Kidney (tissue), 14 donors: ENCODE data around the gene PHACTR4. TPM values are rescaled to one million over a fixed set of nuclear protein-coding genes. Genes with fewer than 3 reads are reported as not detected.

ENCODE experiments used
- DNase-seq, 5 donors: peaks; one replicate each; pipeline ENCODE4 v3.0.0-alpha.2; 2013 to 2020
- FAIRE-seq: peaks from 2 replicates; lab custom pipeline; 2012; peaks lifted over from hg19 to GRCh38; lab: Jason Lieb, UNC
- H3K27ac ChIP-seq, 2 donors: one replicate each; pipeline ENCODE4 v1.7.0; 2013; ENCODE audit warnings: low read depth in 2 of 2, low read length in 2 of 2, inconsistent platforms in 1 of 2
- H3K27me3 ChIP-seq: one replicate; pipeline ENCODE4 v1.7.1; 2013; ENCODE audit warnings: low read length, inconsistent platforms; ENCODE audit not compliant: control insufficient read depth, insufficient read depth
- H3K36me3 ChIP-seq, 3 donors: one replicate each; pipeline versions ENCODE4 v1.7.0 to v1.7.1; 2013; ENCODE audit warnings: low read length in 3 of 3, control low read depth in 1 of 3, inconsistent platforms in 1 of 3; ENCODE audit not compliant: insufficient read depth in 3 of 3, control insufficient read depth in 2 of 3
- H3K4me1 ChIP-seq, 3 donors: one replicate each; pipeline versions ENCODE4 v1.7.0 to v1.7.1; 2013; ENCODE audit warnings: low read length in 3 of 3, inconsistent platforms in 1 of 3, low read depth in 1 of 3; ENCODE audit not compliant: control insufficient read depth in 2 of 3, insufficient read depth in 2 of 3
- H3K4me3 ChIP-seq, 3 donors: one replicate each; pipeline versions ENCODE4 v1.7.0 to v1.8.1; 2013; ENCODE audit warnings: low read length in 3 of 3, control low read depth in 1 of 3, inconsistent platforms in 1 of 3
- H3K9ac ChIP-seq, 3 donors: one replicate each; pipeline versions ENCODE4 v1.7.0 to v1.7.1; 2013; ENCODE audit warnings: low read length in 3 of 3, control low read depth in 1 of 3, inconsistent platforms in 1 of 3
- H3K9me3 ChIP-seq, 3 donors: one replicate each; pipeline versions ENCODE4 v1.7.0 to v1.7.1; 2013; ENCODE audit warnings: low read length in 3 of 3, control low read depth in 1 of 3, inconsistent platforms in 1 of 3; ENCODE audit not compliant: control insufficient read depth in 2 of 3, insufficient read depth in 1 of 3
- CTCF ChIP-seq: IDR thresholded peaks from 3 replicates; pipeline ENCODE4 v1.5.1; 2012; ENCODE audit warnings: mild to moderate bottlenecking, moderate library complexity, borderline replicate concordance; ENCODE audit not compliant: insufficient read depth; ENCODE audit errors: extremely low read depth
- intact Hi-C: fragments of 100-400 bp; cut with DNase I; formaldehyde crosslinking; loops from one replicate; pipeline ENCODE4 v1.11.1; 2022
- polyA plus RNA-seq: library from polyadenylated mRNA; stranded (reverse); fragments of 350-450 nt; fragmentation: Illumina TruSeq; extraction: RNeasy Lipid Tissue Mini Kit (QIAGEN cat#74804); gene quantifications from one replicate; pipeline ENCODE4 v1.2.3, GENCODE V29; 2014; ENCODE audit warnings: low read depth, low replicate concordance; ENCODE audit not compliant: insufficient read depth
- total RNA-seq: library from RNA; stranded (reverse); fragmentation: NEBNext Ultra II Directional; extraction: Animal tissue kit (Norgen Biotek cat#: 25700); gene quantifications from one replicate; pipeline ENCODE4 v1.2.1, GENCODE V29; 2021
- donor health status: control.
- donor health status: control.
- donor health status: control.
- donor health status: control.
- donor health status: control.
- donor health status: DM: yes; HTN: yes; CAD: no.
- donor health status: Normal renal cell carcinoma (clear cell type).

PHACTR4 gene
- total and polyA plus RNA-seq, 2 donors from 2014 or later = 23.2 to 51.5 TPM

GRCh38 chr1:28545246-28545628, 175.7 kb downstream of the PHACTR4 start:
- H3K36me3 ChIP-seq = no peaks in the 10 kb centered on the region
- H3K9ac ChIP-seq = no peak overlapping the region
- H3K9me3 ChIP-seq = no peaks in the 10 kb centered on the region
- TF ChIP-seq CTCF = no peak
- H3K27me3 ChIP-seq = no peaks in the 10 kb centered on the region
- H3K27ac ChIP-seq = no peak overlapping the region
- intact Hi-C loops = no loop called here
- no peak for DNase-seq
- no peak for FAIRE-seq
- H3K4me1 ChIP-seq = no peaks in the 10 kb centered on the region
- no peak overlapping the region for H3K4me3 ChIP-seq

- no peak for DNase-seq
- no peak for TF ChIP-seq CTCF
- intact Hi-C loops = no loop called here
- H3K36me3 ChIP-seq = no peaks in the 10 kb centered on the region
- no peaks in the 10 kb centered on the region for H3K4me1 ChIP-seq
- no peak overlapping the region for H3K27ac ChIP-seq
- H3K9me3 ChIP-seq = no peaks in the 10 kb centered on the region
- no peaks in the 10 kb centered on the region for H3K27me3 ChIP-seq
- H3K9ac ChIP-seq = no peak overlapping the region
- no peak overlapping the region for H3K4me3 ChIP-seq
- FAIRE-seq = no peak
Measured at GRCh38 chr1:28548318-28548717, 178.8 kb downstream of the PHACTR4 start.

Other genes starting within 250 kb of the PHACTR4 start
- 16.4 TPM for gene PTAFR, start 193.1 kb upstream of the PHACTR4 start, total RNA-seq
- gene PTAFR, start 193.1 kb upstream of the PHACTR4 start, polyA plus RNA-seq = 2.4 TPM
- 71.7 TPM for gene DNAJC8, start 136.7 kb upstream of the PHACTR4 start, total RNA-seq
- 110 TPM for gene DNAJC8, start 136.7 kb upstream of the PHACTR4 start, polyA plus RNA-seq
- gene ATP5IF1, start 133.6 kb upstream of the PHACTR4 start, total RNA-seq = 172 TPM
- 906 TPM for gene ATP5IF1, start 133.6 kb upstream of the PHACTR4 start, polyA plus RNA-seq
- 19.4 TPM for gene SESN2, start 110.2 kb upstream of the PHACTR4 start, total RNA-seq
- gene SESN2, start 110.2 kb upstream of the PHACTR4 start, polyA plus RNA-seq = 22.7 TPM
- 14.6 TPM for gene MED18, start 40.7 kb upstream of the PHACTR4 start, total RNA-seq
- gene MED18, start 40.7 kb upstream of the PHACTR4 start, polyA plus RNA-seq = 13.2 TPM
- gene RCC1, start 136.3 kb downstream of the PHACTR4 start, total RNA-seq = 19.9 TPM
- 5.7 TPM for gene RCC1, start 136.3 kb downstream of the PHACTR4 start, polyA plus RNA-seq
- gene TRNAU1AP, start 183.3 kb downstream of the PHACTR4 start, total RNA-seq = 30.2 TPM
- gene TRNAU1AP, start 183.3 kb downstream of the PHACTR4 start, polyA plus RNA-seq = 27.7 TPM
- gene RAB42, start 222.5 kb downstream of the PHACTR4 start, total RNA-seq = 3.3 TPM
- 0.32 TPM for gene RAB42, start 222.5 kb downstream of the PHACTR4 start, polyA plus RNA-seq